HepG2 (cell line): ENCODE measurements around the gene ABCA13. TPM values are rescaled to one million over a fixed set of nuclear protein-coding genes. Genes with fewer than 3 reads are reported as not detected.

Experiments used
- CCDC6 ChIP-seq: sonication (generic); formaldehyde crosslinking; IDR thresholded peaks from 2 replicates; pipeline ENCODE4 v1.8.1; 2022; ENCODE audit warnings: mild to moderate bottlenecking, missing genetic modification reagents, moderate library complexity
- HDAC6 ChIP-seq: fragments of 200-600 bp; sonication (generic); IDR thresholded peaks from 2 replicates; pipeline ENCODE4 v1.7.0; 2017; ENCODE audit warnings: mild to moderate bottlenecking, antibody characterized with exemption, low read length, low read depth
- HIVEP1 ChIP-seq: sonication (generic); formaldehyde crosslinking; IDR thresholded peaks from 2 replicates; pipeline ENCODE4 v1.4.0; 2020; ENCODE audit warnings: mild to moderate bottlenecking, missing genetic modification reagents
- HOXA7 ChIP-seq: sonication (generic); formaldehyde crosslinking; IDR thresholded peaks from 2 replicates; pipeline ENCODE4 v1.8.1; 2022; ENCODE audit warnings: mild to moderate bottlenecking, missing genetic modification reagents, moderate library complexity
- NFATC3 ChIP-seq: sonication (generic); formaldehyde crosslinking; IDR thresholded peaks from 2 replicates; pipeline ENCODE4 v1.5.1; 2020; ENCODE audit warnings: mild to moderate bottlenecking, missing genetic modification reagents
- PPARG ChIP-seq: conservative IDR thresholded peaks from 2 replicates; pipeline ENCODE4 v1.6.1; 2016; ENCODE audit warnings: missing biosample characterization, missing genetic modification reagents
- TP53 ChIP-seq: sonication (generic); formaldehyde crosslinking; conservative IDR thresholded peaks from 2 replicates; pipeline ENCODE4 v1.4.0; 2020; ENCODE audit warnings: missing genetic modification reagents
- ZBED4 ChIP-seq: sonication (generic); formaldehyde crosslinking; IDR thresholded peaks from 2 replicates; pipeline ENCODE4 v1.4.0; 2020; ENCODE audit warnings: missing genetic modification reagents, borderline replicate concordance
- ZFP62 ChIP-seq: sonication (generic); formaldehyde crosslinking; IDR thresholded peaks from 2 replicates; pipeline ENCODE4 v1.4.0; 2020; ENCODE audit warnings: missing genetic modification reagents
- ZNF280B ChIP-seq: sonication (generic); formaldehyde crosslinking; IDR thresholded peaks from 2 replicates; pipeline ENCODE4 v1.5.0; 2020; ENCODE audit warnings: missing genetic modification reagents, mild to moderate bottlenecking, borderline replicate concordance
- ZNF281 ChIP-seq: sonication (generic); formaldehyde crosslinking; IDR thresholded peaks from 2 replicates; pipeline ENCODE4 v1.4.0; 2020; ENCODE audit warnings: missing genetic modification reagents, borderline replicate concordance
- ZNF615 ChIP-seq: sonication (generic); formaldehyde crosslinking; IDR thresholded peaks from 2 replicates; pipeline ENCODE4 v1.5.0; 2020; ENCODE audit warnings: mild to moderate bottlenecking, missing genetic modification reagents, borderline replicate concordance
- ZNF775 ChIP-seq: sonication (generic); formaldehyde crosslinking; IDR thresholded peaks from 2 replicates; pipeline ENCODE4 v1.4.0; 2020; ENCODE audit warnings: missing genetic modification reagents, mild to moderate bottlenecking, moderate library complexity, borderline replicate concordance
- ZNF83 ChIP-seq: sonication (generic); formaldehyde crosslinking; IDR thresholded peaks from 2 replicates; pipeline ENCODE4 v1.4.0; 2020; ENCODE audit warnings: missing genetic modification reagents, mild to moderate bottlenecking, borderline replicate concordance
- polyA plus RNA-seq, 8 experiments: library from polyadenylated mRNA; depleted of rRNA in 3 of 8; stranded (reverse) in 7 of 8; unstranded in 1 of 8; fragments of >200 nt; fragmentation: Illumina TruSeq in 4 of 8; extraction: Trizol in 4 of 8; gene quantifications; 2 replicates each; pipeline versions ENCODE4 v1.2.1 to v1.2.3, GENCODE V29; 2011 to 2016; ENCODE audit warnings: low read depth in 4 of 8, missing spikeins in 1 of 8, mixed read lengths in 1 of 8; ENCODE audit not compliant: insufficient read depth in 1 of 8
- total RNA-seq, 5 experiments: library from RNA; depleted of rRNA; stranded (reverse); fragments of >200 nt; fragmentation: Illumina TruSeq; extraction: Trizol; gene quantifications; 2 replicates each; pipeline ENCODE4 v1.2.3, GENCODE V29; 2016; ENCODE audit warnings: low read depth in 1 of 5
- TF ChIP-seq, protein P1 (sequence below): sonication (generic); formaldehyde crosslinking; IDR thresholded peaks from 2 replicates; pipeline ENCODE4 v1.4.0; 2020; ENCODE audit warnings: missing genetic modification reagents, mild to moderate bottlenecking, borderline replicate concordance
- TF ChIP-seq, protein P2 (sequence below): sonication (generic); formaldehyde crosslinking; IDR thresholded peaks from 2 replicates; pipeline ENCODE4 v1.8.1; 2023; ENCODE audit warnings: mild to moderate bottlenecking, missing genetic modification reagents

ABCA13 gene
- total and polyA plus RNA-seq, 2 of the 13 experiments (the other 11 are each of a cell fraction or from before 2014, with no cell fraction given), result 0.03 TPM; not detected in 1

- TF ChIP-seq ZNF615 (CRISPR knock-in tag) (no peak), ZNF281 (CRISPR knock-in tag) (no peak; the same call in 1 of the 2 replicates), ZNF83 (CRISPR knock-in tag) (no peak), NFATC3 (no peak), HDAC6 (no peak), ZNF775 (no peak), CCDC6 (CRISPR knock-in tag) (peak; percentile 64; the same call in 1 of the 2 replicates), TP53 (CRISPR knock-in tag) (no peak), HOXA7 (CRISPR knock-in tag) (no peak), ZFP62 (no peak), ZNF280B (CRISPR knock-in tag) (no peak), ZBED4 (no peak), HIVEP1 (CRISPR knock-in tag) (no peak), PPARG (CRISPR knock-in tag) (peak; percentile 80)
- TF ChIP-seq, protein P1, sequence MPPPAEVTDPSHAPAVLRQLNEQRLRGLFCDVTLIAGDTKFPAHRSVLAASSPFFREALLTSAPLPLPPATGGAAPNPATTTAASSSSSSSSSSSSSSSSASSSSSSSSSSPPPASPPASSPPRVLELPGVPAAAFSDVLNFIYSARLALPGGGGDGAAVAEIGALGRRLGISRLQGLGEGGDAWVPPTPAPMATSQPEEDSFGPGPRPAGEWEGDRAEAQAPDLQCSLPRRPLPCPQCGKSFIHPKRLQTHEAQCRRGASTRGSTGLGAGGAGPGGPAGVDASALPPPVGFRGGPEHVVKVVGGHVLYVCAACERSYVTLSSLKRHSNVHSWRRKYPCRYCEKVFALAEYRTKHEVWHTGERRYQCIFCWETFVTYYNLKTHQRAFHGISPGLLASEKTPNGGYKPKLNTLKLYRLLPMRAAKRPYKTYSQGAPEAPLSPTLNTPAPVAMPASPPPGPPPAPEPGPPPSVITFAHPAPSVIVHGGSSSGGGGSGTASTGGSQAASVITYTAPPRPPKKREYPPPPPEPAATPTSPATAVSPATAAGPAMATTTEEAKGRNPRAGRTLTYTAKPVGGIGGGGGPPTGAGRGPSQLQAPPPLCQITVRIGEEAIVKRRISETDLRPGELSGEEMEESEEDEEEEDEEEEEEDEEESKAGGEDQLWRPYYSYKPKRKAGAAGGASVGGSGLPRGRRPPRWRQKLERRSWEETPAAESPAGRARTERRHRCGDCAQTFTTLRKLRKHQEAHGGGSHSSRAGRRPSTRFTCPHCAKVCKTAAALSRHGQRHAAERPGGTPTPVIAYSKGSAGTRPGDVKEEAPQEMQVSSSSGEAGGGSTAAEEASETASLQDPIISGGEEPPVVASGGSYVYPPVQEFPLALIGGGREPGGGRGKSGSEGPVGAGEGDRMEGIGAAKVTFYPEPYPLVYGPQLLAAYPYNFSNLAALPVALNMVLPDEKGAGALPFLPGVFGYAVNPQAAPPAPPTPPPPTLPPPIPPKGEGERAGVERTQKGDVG (CRISPR knock-in tag), result peak; percentile 46; the same call in 1 of the 2 replicates
- TF ChIP-seq, protein P2, sequence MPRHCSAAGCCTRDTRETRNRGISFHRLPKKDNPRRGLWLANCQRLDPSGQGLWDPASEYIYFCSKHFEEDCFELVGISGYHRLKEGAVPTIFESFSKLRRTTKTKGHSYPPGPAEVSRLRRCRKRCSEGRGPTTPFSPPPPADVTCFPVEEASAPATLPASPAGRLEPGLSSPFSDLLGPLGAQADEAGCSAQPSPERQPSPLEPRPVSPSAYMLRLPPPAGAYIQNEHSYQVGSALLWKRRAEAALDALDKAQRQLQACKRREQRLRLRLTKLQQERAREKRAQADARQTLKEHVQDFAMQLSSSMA (CRISPR knock-in tag), result no peak
Observed at GRCh38 chr7:48140001-48140681, 31.1 kb upstream of the ABCA13 start (continued).
